Coronary artery (tissue), 2 donors: ENCODE data around the gene NEDD4L.

Experiments
- DNase-seq: peaks from one replicate; pipeline ENCODE4 v3.0.0-alpha.2; 2017; ENCODE audit warnings: low spot score
- H3K27ac ChIP-seq, 2 donors: fragments of 200-600 bp; sonication (generic); one replicate each; pipeline ENCODE4 v1.5.1; 2016 to 2019
- H3K4me3 ChIP-seq: fragments of 200-600 bp; sonication (generic); 2 replicates; pipeline ENCODE4 v1.5.1; 2016; ENCODE audit warnings: mild to moderate bottlenecking, moderate library complexity
- TF ChIP-seq, protein P1 (sequence below): fragments of 200-600 bp; sonication (generic); IDR thresholded peaks from one replicate; pipeline ENCODE4 v1.5.1; 2019; ENCODE audit warnings: antibody characterized with exemption

The NEDD4L gene

DNA sequence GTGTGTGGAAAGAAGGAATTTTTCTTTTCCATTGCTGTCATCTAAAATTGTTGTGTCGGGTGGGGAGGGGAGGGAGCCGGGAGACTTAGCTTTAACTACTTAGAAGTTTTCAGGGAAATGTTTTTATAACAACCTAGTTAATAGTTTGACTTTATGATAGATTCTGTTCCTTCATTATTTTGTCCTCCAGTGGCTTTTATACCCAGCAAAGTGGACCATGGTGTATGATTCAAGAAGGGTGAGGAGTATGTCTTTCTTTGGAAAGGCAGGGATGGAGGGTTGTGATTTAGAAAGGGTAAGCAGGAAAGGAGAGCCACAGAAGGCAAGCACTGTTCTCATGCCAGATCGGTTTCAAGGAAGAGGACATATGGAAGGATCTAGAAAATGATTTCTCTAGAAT lies 261.8 kb downstream of the NEDD4L start:
- Histone ChIP-seq H3K4me3 (no peak overlapping the region), H3K27ac (no peak overlapping the region)
- TF ChIP-seq, protein P1, sequence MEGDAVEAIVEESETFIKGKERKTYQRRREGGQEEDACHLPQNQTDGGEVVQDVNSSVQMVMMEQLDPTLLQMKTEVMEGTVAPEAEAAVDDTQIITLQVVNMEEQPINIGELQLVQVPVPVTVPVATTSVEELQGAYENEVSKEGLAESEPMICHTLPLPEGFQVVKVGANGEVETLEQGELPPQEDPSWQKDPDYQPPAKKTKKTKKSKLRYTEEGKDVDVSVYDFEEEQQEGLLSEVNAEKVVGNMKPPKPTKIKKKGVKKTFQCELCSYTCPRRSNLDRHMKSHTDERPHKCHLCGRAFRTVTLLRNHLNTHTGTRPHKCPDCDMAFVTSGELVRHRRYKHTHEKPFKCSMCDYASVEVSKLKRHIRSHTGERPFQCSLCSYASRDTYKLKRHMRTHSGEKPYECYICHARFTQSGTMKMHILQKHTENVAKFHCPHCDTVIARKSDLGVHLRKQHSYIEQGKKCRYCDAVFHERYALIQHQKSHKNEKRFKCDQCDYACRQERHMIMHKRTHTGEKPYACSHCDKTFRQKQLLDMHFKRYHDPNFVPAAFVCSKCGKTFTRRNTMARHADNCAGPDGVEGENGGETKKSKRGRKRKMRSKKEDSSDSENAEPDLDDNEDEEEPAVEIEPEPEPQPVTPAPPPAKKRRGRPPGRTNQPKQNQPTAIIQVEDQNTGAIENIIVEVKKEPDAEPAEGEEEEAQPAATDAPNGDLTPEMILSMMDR, result no peak
- DNase-seq, result no peak

DNA sequence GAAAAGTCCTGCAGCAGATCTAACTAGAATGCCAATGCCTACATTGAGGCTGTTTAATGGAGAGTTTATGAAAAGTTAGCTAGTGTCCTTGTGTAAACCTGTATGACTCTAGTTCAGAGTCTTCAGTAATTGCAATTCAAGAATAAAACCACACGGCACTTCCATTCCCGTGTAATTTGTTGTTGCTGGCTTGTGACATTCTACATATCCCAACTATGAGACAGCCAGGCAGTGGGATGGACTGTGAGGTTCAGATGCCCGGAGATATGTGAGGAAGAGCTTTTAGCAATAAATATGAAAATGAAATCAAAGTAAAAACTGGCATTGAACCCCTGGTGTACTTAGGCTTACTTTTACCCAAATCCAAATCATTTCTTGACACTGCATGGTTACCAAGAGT lies 263.4 kb downstream of the NEDD4L start:
- DNase-seq, result no peak
- Histone ChIP-seq H3K4me3 (no peak overlapping the region), H3K27ac (no peak overlapping the region)
- TF ChIP-seq, protein P1, result no peak

DNA sequence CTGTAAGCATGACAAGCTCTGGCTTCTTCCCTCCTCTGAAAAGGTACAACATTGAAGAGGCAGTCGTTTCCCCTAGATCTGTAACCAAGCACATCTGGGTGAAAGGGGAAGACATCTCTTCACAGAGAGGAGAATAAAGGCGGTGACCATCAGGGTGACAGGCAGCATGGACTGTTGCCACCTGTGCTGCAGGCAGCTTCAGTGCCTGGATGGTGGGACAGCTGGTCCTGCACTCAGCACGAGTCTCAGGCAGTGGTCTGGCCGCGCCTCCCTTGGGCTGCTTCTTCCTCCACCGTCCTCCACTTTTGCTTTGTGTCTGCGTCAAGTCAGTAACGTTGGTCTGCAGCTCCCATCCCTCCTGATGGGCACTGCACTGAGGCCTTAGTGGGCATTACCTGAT lies 264.4 kb downstream of the NEDD4L start:
- no peak overlapping the region for H3K4me3 ChIP-seq
- TF ChIP-seq, protein P1, result no peak
- H3K27ac ChIP-seq, result no peak overlapping the region
- DNase-seq, result no peak

DNA sequence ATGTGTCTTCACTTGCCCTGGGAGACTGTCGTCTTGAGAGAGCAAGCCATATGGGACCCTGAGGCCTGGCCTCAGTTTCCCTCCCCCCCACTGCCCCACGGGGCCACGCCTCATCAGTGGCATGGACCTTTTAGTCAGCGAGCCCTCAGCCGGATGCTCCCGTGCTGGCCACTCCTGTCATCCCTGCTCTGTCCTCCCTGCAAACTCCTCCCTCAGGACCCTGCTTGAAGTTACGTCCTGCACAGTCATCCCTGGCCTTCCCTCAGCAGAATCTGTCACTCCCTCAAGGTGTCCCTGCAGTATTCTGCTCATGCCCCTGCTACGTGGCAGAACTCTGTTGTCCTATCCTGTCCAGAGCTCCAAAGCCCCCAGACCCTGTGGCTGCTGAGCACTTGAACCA lies 265.1 kb downstream of the NEDD4L start:
- DNase-seq, result no peak
- Histone ChIP-seq H3K4me3 (no peak overlapping the region), H3K27ac (no peak overlapping the region)
- TF ChIP-seq, protein P1, result no peak

DNA sequence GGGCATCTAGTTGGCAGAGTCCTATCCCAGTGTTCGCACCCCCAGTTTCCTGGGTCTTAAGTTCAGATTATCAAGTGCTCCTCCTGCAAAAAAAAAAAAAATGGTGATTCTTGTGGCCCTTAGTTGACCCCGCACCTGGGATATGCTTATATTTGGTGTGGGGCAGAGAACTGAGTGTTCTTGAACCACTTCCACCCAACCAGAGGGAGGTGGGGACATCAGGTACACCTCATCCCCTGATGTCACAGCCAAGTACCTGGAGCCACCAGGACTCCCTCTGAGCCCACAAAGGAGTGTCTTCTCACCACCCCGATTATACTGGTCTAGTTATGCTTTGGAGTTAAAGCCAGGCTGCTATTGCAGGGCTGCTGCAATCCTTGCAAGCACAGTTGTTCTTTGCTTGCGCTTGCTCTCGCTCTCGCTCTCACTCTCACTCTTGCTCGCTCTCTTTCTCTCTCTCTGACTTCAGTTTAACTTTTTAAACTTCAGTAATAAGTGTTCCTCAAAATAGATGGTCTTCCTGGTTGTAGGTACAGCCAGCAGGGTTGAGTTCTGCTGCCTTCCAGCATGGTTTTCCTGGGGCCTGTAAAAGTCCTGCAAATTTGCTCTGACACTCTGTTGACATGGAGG lies 265.7 kb downstream of the NEDD4L start:
- DNase-seq, result no peak
- TF ChIP-seq, protein P1, result no peak
- Histone ChIP-seq H3K4me3 (no peak overlapping the region), H3K27ac (no peak overlapping the region)

DNA sequence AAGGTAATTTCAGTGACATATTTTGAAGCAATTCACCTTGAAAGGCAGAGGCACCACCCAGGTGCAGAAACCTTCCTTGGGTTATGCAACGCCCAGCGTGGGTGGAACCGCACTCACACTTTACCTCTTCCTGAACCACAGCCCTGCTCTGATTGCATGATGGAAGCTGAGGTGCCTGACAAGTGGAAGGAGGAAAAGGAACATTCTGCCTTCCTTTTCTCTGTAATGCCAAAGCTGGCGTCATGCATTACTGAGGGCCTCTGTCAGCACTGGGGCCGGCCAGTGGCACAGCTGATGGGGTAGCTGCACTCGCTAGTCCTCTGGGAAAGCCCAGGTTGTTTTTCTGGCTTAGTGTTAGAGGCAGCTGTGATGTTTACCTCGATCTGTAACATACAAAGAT lies 266.5 kb downstream of the NEDD4L start:
- TF ChIP-seq, protein P1, result no peak
- H3K27ac ChIP-seq, result no peak overlapping the region
- DNase-seq, result no peak
- H3K4me3 ChIP-seq, result no peak overlapping the region

DNA sequence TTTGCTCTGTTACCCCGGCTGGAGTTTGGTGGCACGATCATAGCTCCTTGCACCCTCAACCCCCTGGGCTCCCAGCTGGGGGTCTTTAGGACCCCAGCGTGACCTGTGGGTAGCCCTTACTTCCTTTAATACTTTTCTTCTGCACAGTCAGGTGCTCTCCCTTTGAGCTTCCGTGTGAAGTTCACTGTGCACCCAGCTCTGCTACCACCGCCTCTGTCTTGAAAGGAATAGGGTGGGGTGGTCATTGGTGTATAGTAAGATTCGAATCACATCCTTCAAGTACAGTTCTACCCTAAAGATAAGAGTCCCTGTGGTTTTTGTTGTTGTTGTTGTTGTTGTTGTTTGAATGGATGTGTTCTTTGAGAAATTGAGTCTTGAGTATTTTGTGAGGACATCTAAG lies 267.4 kb downstream of the NEDD4L start:
- Histone ChIP-seq H3K4me3 (no peak overlapping the region), H3K27ac (no peak overlapping the region)
- DNase-seq, result no peak
- TF ChIP-seq, protein P1, result no peak
